Mucosa of descending colon (tissue), 3 donors: ENCODE results near the gene CCDC88C. TPM values are rescaled to one million over a fixed set of nuclear protein-coding genes. Genes with fewer than 3 reads are reported as not detected.
"Not testable (repeated sequence)": the region's sequence is repeated elsewhere in the genome, so short reads cannot be mapped to it uniquely, and the experiment has no call there.

Experiments
- ATAC-seq: fragments of 200-7000 bp; cut with Tn5 transposase; one replicate; pipeline ENCODE4 v1.9.1; 2020; ENCODE audit warnings: mild to moderate bottlenecking, moderate library complexity
- DNase-seq, 3 donors: peaks; one replicate each; pipeline ENCODE4 v3.0.0-alpha.2; 2020
- H3K36me3 ChIP-seq: fragments of 200-600 bp; one replicate; pipeline ENCODE4 v1.8.0; 2021; ENCODE audit warnings: low read depth, mild to moderate bottlenecking
- H3K4me1 ChIP-seq: fragments of 200-600 bp; one replicate; pipeline ENCODE4 v1.8.0; 2021; ENCODE audit warnings: low read depth, mild to moderate bottlenecking
- H3K4me3 ChIP-seq: fragments of 200-600 bp; one replicate; pipeline ENCODE4 v1.8.0; 2021; ENCODE audit warnings: mild to moderate bottlenecking
- H3K9me3 ChIP-seq: fragments of 200-600 bp; one replicate; pipeline ENCODE4 v1.8.0; 2021; ENCODE audit warnings: mild to moderate bottlenecking
- intact Hi-C, 2 donors: fragments of 100-400 bp; cut with DNase I in 1 of 2; cut with micrococcal nuclease in 1 of 2; formaldehyde crosslinking; loops; one replicate each; pipeline versions ENCODE4 v1.11.0 to v1.11.1; 2022; cut with DNase I, micrococcal nuclease
- total RNA-seq, 3 donors: library from RNA; stranded (reverse); fragmentation: NEBNext Ultra II Directional in 2 of 3; extraction: Animal tissue kit (Norgen Biotek cat#: 25700) in 2 of 3; gene quantifications; one replicate each; pipeline versions ENCODE4 v1.2.1 to v1.2.4, GENCODE V29; 2021 to 2023
- TF ChIP-seq, protein P1 (sequence below): fragments of 200-600 bp; IDR thresholded peaks from one replicate; pipeline ENCODE4 v1.8.0; 2022; ENCODE audit warnings: antibody characterized with exemption, mild to moderate bottlenecking
- donor health status: DM: no; HTN: no; CAD: no; lungs with moderate emphysema.
- donor health status: DM: no; HTN: no; CAD: no.
- donor health status: DM: no; HTN: yes; CAD: no.

CCDC88C gene
- total RNA-seq, 3 donors from 2014 or later = 30.1 to 62.1 (median 56.6) TPM

DNA sequence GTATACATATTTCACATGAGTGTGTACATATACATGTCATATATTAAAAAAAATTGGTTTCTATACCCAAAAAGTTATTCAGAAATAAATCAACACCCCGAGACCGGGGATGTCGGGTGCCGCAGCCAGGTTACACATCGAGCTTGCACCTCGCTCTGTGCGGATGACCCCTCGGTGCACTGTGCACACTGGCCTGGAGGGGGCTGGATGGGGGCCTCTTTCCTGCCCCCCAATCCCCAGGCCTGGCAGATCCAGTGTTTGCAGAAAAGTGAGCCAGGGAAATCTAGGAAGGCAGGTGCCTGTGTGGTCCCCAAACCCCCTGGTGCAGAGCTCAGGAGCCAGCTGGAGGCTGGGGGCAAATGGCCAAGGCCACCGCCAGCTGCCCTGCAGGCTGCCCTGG, 146.0 kb downstream of the CCDC88C start:
- intact Hi-C loops = no loop called here

DNA sequence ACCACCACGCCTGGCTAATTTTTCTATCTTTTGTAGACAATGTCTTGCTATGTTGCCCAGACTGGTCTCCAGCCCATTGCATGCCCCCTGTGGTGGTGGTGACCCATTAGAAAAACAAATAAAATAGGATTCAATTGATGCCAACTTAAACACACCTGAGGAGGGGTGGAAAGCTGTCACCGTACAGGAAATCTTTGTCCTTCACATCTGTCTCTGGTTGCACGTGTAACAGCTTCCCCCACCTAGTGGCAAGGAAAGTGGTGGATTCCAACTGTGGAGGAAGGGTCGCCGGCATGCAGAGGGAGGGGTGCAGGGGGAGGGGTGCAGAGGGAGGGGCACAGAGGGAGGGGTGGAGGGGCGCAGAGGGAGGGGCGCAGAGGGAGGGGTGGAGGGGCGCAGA, 147.0 kb downstream of the CCDC88C start:
- Histone ChIP-seq H3K4me1 (peaks cover 6% of the 10 kb centered on the region), H3K4me3 (no peak overlapping the region), H3K9me3 (no peaks in the 10 kb centered on the region), H3K36me3 (no peaks in the 10 kb centered on the region)
- TF ChIP-seq, protein P1, sequence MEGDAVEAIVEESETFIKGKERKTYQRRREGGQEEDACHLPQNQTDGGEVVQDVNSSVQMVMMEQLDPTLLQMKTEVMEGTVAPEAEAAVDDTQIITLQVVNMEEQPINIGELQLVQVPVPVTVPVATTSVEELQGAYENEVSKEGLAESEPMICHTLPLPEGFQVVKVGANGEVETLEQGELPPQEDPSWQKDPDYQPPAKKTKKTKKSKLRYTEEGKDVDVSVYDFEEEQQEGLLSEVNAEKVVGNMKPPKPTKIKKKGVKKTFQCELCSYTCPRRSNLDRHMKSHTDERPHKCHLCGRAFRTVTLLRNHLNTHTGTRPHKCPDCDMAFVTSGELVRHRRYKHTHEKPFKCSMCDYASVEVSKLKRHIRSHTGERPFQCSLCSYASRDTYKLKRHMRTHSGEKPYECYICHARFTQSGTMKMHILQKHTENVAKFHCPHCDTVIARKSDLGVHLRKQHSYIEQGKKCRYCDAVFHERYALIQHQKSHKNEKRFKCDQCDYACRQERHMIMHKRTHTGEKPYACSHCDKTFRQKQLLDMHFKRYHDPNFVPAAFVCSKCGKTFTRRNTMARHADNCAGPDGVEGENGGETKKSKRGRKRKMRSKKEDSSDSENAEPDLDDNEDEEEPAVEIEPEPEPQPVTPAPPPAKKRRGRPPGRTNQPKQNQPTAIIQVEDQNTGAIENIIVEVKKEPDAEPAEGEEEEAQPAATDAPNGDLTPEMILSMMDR = no peak
- intact Hi-C loops = no loop called here
- DNase-seq (no peak), ATAC-seq (no peak)

More for the DNA sequence above, 146.0 kb downstream of the CCDC88C start:
- no peaks in the 10 kb centered on the region for H3K9me3 ChIP-seq
- ATAC-seq (no peak), DNase-seq (no peak)
- peaks cover 6% of the 10 kb centered on the region for H3K4me1 ChIP-seq
- no peak overlapping the region for H3K4me3 ChIP-seq
- TF ChIP-seq, protein P1 = no peak
- no peaks in the 10 kb centered on the region for H3K36me3 ChIP-seq

DNA sequence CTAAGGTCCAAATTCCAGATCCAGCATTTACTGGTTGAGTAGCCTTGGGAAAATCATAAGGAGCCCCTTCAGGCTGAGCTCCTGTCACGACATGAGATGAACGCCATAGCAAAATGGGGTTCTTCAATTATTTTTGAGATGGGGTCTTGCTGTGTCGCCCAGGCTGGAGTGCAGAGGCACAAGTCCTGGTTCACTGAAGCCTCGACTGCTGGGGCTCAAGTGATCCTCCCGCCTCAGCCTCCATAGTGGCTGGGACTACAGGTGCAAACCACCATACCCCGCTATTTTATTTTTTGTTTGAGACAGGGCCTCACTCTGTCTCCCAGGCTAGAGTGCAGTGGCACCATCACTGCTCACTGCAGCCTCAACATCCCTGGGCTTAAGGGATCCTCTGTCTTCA, 147.4 kb downstream of the CCDC88C start:
- H3K4me3 ChIP-seq = no peak overlapping the region
- ATAC-seq (no peak), DNase-seq (no peak)
- no peaks in the 10 kb centered on the region for H3K9me3 ChIP-seq
- intact Hi-C loops = no loop called here
- H3K4me1 ChIP-seq = peaks cover 6% of the 10 kb centered on the region
- TF ChIP-seq, protein P1 = no peak
- no peaks in the 10 kb centered on the region for H3K36me3 ChIP-seq

- no peak overlapping the region for H3K4me3 ChIP-seq
- no peaks in the 10 kb centered on the region for H3K9me3 ChIP-seq
- DNase-seq (peak in 2 of 3 donors; percentile 55 to 61), ATAC-seq (peak; percentile 72)
- peaks cover 9% of the 10 kb centered on the region for H3K4me1 ChIP-seq
- TF ChIP-seq, protein P1 = no peak
- H3K36me3 ChIP-seq = no peaks in the 10 kb centered on the region
- intact Hi-C loops = no loop called here
Measured at GRCh38 chr14:91269076-91269991, 148.3 kb downstream of the CCDC88C start.

DNA sequence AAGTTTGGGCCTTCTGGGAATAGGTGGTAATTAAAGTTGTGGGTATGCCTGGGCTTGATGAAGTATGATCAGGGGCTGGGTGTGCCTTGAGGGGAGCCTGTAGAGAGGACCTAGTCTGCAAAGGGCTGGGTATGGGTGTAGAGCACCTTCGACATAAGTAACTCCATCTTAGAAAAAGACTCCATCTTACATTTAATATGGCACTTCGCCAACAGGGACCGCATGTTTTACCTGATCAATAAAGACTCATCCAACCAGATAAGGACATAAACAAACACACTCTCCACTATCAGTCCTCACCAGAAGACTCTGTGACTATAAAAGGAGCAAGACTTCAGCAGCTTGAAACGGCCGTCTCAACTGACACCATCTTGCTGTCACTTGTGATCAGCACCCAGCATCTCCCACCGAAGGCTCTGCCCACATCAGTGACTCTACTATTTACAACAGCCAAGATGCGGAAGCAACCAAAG, 149.6 kb downstream of the CCDC88C start:
- Histone ChIP-seq H3K4me1 (peaks cover 14% of the 10 kb centered on the region), H3K36me3 (no peaks in the 10 kb centered on the region), H3K4me3 (no peak overlapping the region), H3K9me3 (no peaks in the 10 kb centered on the region)
- DNase-seq (no peak), ATAC-seq (no peak)
- intact Hi-C loops = no loop called here
- TF ChIP-seq, protein P1 = no peak

DNA sequence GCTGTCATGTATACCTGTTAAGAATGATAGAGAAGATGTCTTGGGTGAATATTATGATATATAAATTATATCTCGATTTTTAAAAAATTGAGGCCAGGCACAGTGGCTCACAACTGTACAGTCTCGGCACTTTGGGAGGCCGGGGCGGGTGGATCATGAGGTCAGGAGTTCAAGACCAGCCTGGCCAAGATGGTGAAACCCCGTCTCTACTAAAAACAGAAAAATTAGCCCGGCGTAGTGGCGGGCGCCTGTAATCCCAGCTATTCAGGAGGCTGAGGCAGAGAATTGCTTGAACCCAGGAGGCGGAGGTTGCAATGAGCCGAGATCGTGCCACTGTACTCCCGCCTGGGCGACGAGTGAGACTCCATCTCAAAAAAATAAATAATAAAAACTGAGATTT, 151.3 kb downstream of the CCDC88C start:
- ATAC-seq, H3K36me3 ChIP-seq, intact Hi-C loops, H3K4me3 ChIP-seq, H3K9me3 ChIP-seq, DNase-seq: not testable (repeated sequence)
- peaks cover 14% of the 10 kb centered on the region for H3K4me1 ChIP-seq
